HCT116 (cell line): Measurements from ENCODE around the gene MYH11. TPM values are rescaled to one million over a fixed set of nuclear protein-coding genes. Genes with fewer than 3 reads are reported as not detected.

Source experiments
- ATAC-seq: fragments of 200-7000 bp; cut with Tn5 transposase; 2 replicates; pipeline ENCODE4 v1.9.1; 2020; ENCODE audit warnings: mild to moderate bottlenecking, moderate library complexity
- BruUV-seq: library from RNA; stranded (reverse); fragments of 400-500 nt; replicated peaks from 2 replicates; lab custom pipeline; 2021; lab: Mats Ljungman, UMichigan
- CTCF ChIA-PET: fragments of 300-600 bp; sonication (Branson Sonifier 250); formaldehyde crosslinking; loops from one replicate; lab custom pipeline; 2021; ENCODE audit warnings: antibody characterized with exemption; lab: Charles Lee
- POLR2A ChIA-PET: fragments of 300-600, 350-600 bp; sonication (Branson Sonifier 250); formaldehyde crosslinking; loops from one replicate; lab custom pipeline; 2021; ENCODE audit warnings: antibody characterized with exemption; lab: Charles Lee
- RAD21 ChIA-PET, 2 experiments: fragments of 300-600 bp; sonication (Branson Sonifier 250); formaldehyde crosslinking; loops; one replicate each; lab custom pipeline; 2023; ENCODE audit warnings: low total read pairs in 2 of 2; ENCODE audit not compliant: uncharacterized antibody in 2 of 2, unreplicated experiment in 2 of 2, low non-redundant PET in 1 of 2; lab: Charles Lee
- DNase-seq: peaks from one replicate; pipeline ENCODE4 v3.0.0-alpha.2; 2010; ENCODE audit warnings: low read depth, low spot score
- H2AFZ ChIP-seq: fragments of 200-600 bp; shearing (Covaris generic), sonication (generic); 2 replicates; pipeline ENCODE4 v1.6.1; 2017; ENCODE audit warnings: low read depth, mixed run types, mixed read lengths, antibody characterized with exemption, low read length; ENCODE audit not compliant: poor library complexity, severe bottlenecking
- H3K27ac ChIP-seq: 2 replicates; pipeline ENCODE4 v1.5.1; 2012; ENCODE audit warnings: low read depth, low read length
- H3K27me3 ChIP-seq: fragments of 200-600 bp; sonication (generic); 2 replicates; pipeline ENCODE4 v1.6.1; 2016; ENCODE audit warnings: mixed run types, low read length, mixed read lengths; ENCODE audit not compliant: insufficient read depth
- H3K36me3 ChIP-seq, 2 experiments: fragments of 200-500 bp in 1 of 2; fragments of 200-600 bp in 1 of 2; sonication (Bioruptor generic) in 1 of 2; sonication (generic) in 1 of 2; 2 replicates each; pipeline versions ENCODE4 v1.5.1 to v1.6.1; 2014 to 2016; ENCODE audit warnings: low read length in 2 of 2, inconsistent platforms in 1 of 2, mixed read lengths in 1 of 2, mixed run types in 1 of 2; ENCODE audit not compliant: insufficient read depth in 2 of 2, control insufficient read depth in 1 of 2
- H3K4me1 ChIP-seq, 2 experiments: fragments of 200-600 bp in 1 of 2; sonication (generic) in 1 of 2; 2 replicates each; pipeline versions ENCODE4 v1.5.1 to v1.6.1; 2012 to 2017; ENCODE audit warnings: low read length in 2 of 2, inconsistent platforms in 1 of 2, mild to moderate bottlenecking in 1 of 2, mixed read lengths in 1 of 2, mixed run types in 1 of 2, moderate library complexity in 1 of 2; ENCODE audit not compliant: insufficient read depth in 2 of 2, control insufficient read depth in 1 of 2
- H3K4me2 ChIP-seq: fragments of 200-600 bp; sonication (generic); 2 replicates; pipeline ENCODE4 v1.6.1; 2017; ENCODE audit warnings: mixed run types, low read length, mixed read lengths
- H3K4me3 ChIP-seq, 2 experiments: fragments of 200-600 bp in 1 of 2; sonication (generic) in 1 of 2; replicated peaks in 1 of 2; 2 replicates each; pipeline ENCODE4 v1.5.1; 2011 to 2016; ENCODE audit warnings: low read length in 2 of 2, control low read depth in 1 of 2, low read depth in 1 of 2, mild to moderate bottlenecking in 1 of 2, mixed read lengths in 1 of 2, mixed run types in 1 of 2
- H3K79me2 ChIP-seq: fragments of 200-600 bp; sonication (generic); 2 replicates; pipeline ENCODE4 v1.6.1; 2017; ENCODE audit warnings: mild to moderate bottlenecking, mixed run types, low read length, moderate library complexity, mixed read lengths; ENCODE audit not compliant: insufficient read depth
- H3K9ac ChIP-seq: fragments of 200-600 bp; sonication (generic); 2 replicates; pipeline ENCODE4 v1.6.1; 2016; ENCODE audit warnings: low read length, mixed read lengths
- H3K9me2 ChIP-seq: fragments of 200-600 bp; sonication (generic), shearing (Covaris generic); 2 replicates; pipeline ENCODE4 v1.6.1; 2017; ENCODE audit warnings: mixed run types, mild to moderate bottlenecking, moderate library complexity; ENCODE audit not compliant: insufficient read depth
- H3K9me3 ChIP-seq, 2 experiments: fragments of 200-500 bp in 1 of 2; fragments of 200-600 bp in 1 of 2; sonication (Bioruptor generic) in 1 of 2; sonication (generic) in 1 of 2; 2 replicates each; pipeline ENCODE4 v1.6.1; 2014 to 2017; ENCODE audit warnings: low read length in 2 of 2, mixed read lengths in 2 of 2, inconsistent platforms in 1 of 2, low read depth in 1 of 2, mild to moderate bottlenecking in 1 of 2, mixed run types in 1 of 2, moderate library complexity in 1 of 2; ENCODE audit not compliant: control insufficient read depth in 1 of 2, insufficient read depth in 1 of 2
- H4K20me1 ChIP-seq: fragments of 200-600 bp; sonication (generic), shearing (Covaris generic); 2 replicates; pipeline ENCODE4 v1.6.1; 2017; ENCODE audit warnings: mixed run types, mild to moderate bottlenecking, moderate library complexity; ENCODE audit not compliant: insufficient read depth
- CBX3 ChIP-seq: IDR thresholded peaks from 2 replicates; pipeline ENCODE4 v1.6.1; 2012; ENCODE audit warnings: low read depth
- ELF1 ChIP-seq: IDR thresholded peaks from 2 replicates; pipeline ENCODE4 v1.6.1; 2012; ENCODE audit warnings: low read depth, borderline replicate concordance
- EZH2 ChIP-seq: fragments of 200-600 bp; sonication (generic); IDR thresholded peaks from 2 replicates; pipeline ENCODE4 v1.6.1; 2017; ENCODE audit warnings: antibody characterized with exemption, mixed run types
- EZH2phosphoT487 ChIP-seq: fragments of 200-600 bp; IDR thresholded peaks from 2 replicates; pipeline ENCODE4 v1.6.1; 2018; ENCODE audit warnings: antibody characterized with exemption, borderline replicate concordance
- JUND ChIP-seq: IDR thresholded peaks from 2 replicates; pipeline ENCODE4 v1.6.1; 2012
- POLR2A ChIP-seq: IDR thresholded peaks from 2 replicates; pipeline ENCODE4 v1.7.0; 2011; ENCODE audit warnings: borderline replicate concordance; ENCODE audit not compliant: insufficient read depth, insufficient read length; ENCODE audit errors: extremely low read depth
- POLR2AphosphoS5 ChIP-seq: IDR thresholded peaks from 2 replicates; pipeline ENCODE4 v1.6.1; 2011; ENCODE audit warnings: mild to moderate bottlenecking, low read depth, low read length, moderate library complexity
- RAD21 ChIP-seq: IDR thresholded peaks from 2 replicates; pipeline ENCODE4 v1.6.1; 2012; ENCODE audit warnings: low read depth, mild to moderate bottlenecking
- SIN3A ChIP-seq: IDR thresholded peaks from 2 replicates; pipeline ENCODE4 v1.6.1; 2012; ENCODE audit warnings: low read depth
- SP1 ChIP-seq: IDR thresholded peaks from 2 replicates; pipeline ENCODE4 v1.6.1; 2012; ENCODE audit warnings: low read depth
- SRF ChIP-seq: IDR thresholded peaks from 2 replicates; pipeline ENCODE4 v1.6.1; 2012; ENCODE audit warnings: low read depth
- ZFX ChIP-seq: fragments of 450-650 bp; IDR thresholded peaks from 2 replicates; pipeline ENCODE4 v1.6.1; 2017
- ZNF274 ChIP-seq: fragments of 200-500 bp; sonication (Bioruptor generic); IDR thresholded peaks from 2 replicates; pipeline ENCODE4 v1.6.1; 2014; ENCODE audit warnings: mild to moderate bottlenecking, low read depth, low read length, inconsistent platforms
- intact Hi-C: fragments of 100-400 bp; cut with micrococcal nuclease; formaldehyde crosslinking; loops from 2 replicates; pipeline ENCODE4 v1.10.0; 2022
- total RNA-seq: library from RNA; stranded (reverse); gene quantifications from one replicate; pipeline ENCODE4 v1.2.1, GENCODE V29; 2021; ENCODE audit not compliant: unreplicated experiment
- TF ChIP-seq, protein P1 (sequence below): IDR thresholded peaks from 2 replicates; pipeline ENCODE4 v1.6.1; 2012

The MYH11 gene
- total RNA-seq, 1 experiment from 2014 or later = 0.61 TPM

DNA sequence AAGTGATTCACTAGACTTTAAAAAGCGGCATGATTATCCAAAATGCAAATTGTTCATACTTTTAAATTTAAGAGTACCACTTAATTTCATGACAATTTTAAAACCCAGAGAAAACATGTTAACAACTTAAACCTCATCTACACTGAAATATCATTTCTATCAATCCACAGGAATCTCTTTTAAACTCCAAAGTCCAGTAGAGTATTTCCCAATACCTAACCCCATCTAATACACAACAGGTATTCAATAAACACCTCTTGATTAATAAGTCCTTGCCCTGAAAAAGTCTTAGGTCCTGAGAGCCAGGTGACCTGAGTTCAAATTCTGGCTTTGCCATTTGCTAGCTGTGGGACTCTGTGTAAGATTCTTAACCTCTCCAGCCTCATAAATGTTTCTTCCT, 16.9 kb upstream of the MYH11 start (continued):
- TF ChIP-seq ZFX (no peak), RAD21 (no peak), CBX3 (no peak), ELF1 (no peak), EZH2 (no peak), SRF (no peak), POLR2A (no peak), JUND (no peak), EZH2phosphoT487 (no peak), ZNF274 (no peak)

DNA sequence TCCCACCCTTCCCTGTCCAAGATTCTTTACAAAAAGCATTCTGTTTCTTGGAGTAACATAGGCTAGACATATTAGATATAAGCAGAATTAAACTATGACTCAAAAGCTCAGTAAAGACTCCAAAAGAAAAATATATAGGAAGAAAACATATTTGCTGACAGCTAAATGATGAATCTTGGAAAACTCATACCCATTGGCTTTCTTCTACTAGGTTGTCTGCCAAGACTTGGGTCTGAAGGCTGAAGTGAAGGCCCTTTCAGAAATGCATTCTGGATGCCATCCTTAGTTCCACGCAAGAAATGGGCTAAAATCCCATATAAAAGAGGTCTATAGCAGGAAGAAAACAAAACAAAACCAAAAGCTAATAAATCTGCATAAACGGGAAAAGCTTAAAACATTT, 16.5 kb upstream of the MYH11 start:
- RAD21 ChIA-PET = no interaction called here
- Histone ChIP-seq H3K27me3 (no peaks in the 10 kb centered on the region), H2AFZ (no peak overlapping the region), H3K36me3 (peaks cover 13 to 29% of the 10 kb centered on the region in 2 experiments), H4K20me1 (no peaks in the 10 kb centered on the region; the same call in 1 of the 2 replicates), H3K9me2 (no peaks in the 10 kb centered on the region), H3K9ac (no peak overlapping the region), H3K9me3 (no peaks in the 10 kb centered on the region), H3K27ac (no peak overlapping the region), H3K4me2 (no peak overlapping the region), H3K79me2 (peaks cover 13% of the 10 kb centered on the region), H3K4me3 (no peak overlapping the region), H3K4me1 (peaks cover 0 to 3% of the 10 kb centered on the region in 2 experiments; a peak in 2 of 4 replicates)
- CTCF ChIA-PET = interaction anchor here (0.9 to 3.3 kb wide), 3 partner anchors 15 to 254 kb away, joined by 3 to 19 read pairs (median 19); partner anchors contain the start of gene CEP20
- no peak for ATAC-seq
- TF ChIP-seq SP1 (no peak), EZH2 (no peak), POLR2AphosphoS5 (no peak), SIN3A (no peak), ZNF274 (no peak), POLR2A (no peak), CBX3 (no peak)
- TF ChIP-seq, protein P1, sequence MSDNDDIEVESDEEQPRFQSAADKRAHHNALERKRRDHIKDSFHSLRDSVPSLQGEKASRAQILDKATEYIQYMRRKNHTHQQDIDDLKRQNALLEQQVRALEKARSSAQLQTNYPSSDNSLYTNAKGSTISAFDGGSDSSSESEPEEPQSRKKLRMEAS = no peak
- intact Hi-C loops = no loop called here
- no TSS peak for BruUV-seq
- POLR2A ChIA-PET = interaction anchor here (3.1 kb wide), 1 partner anchor 15 kb away, joined by 15 read pairs; the partner anchor contains the start of gene CEP20
- DNase-seq = no peak
